Measurements from ENCODE around the gene SPOCK2.

- no peak for TF ChIP-seq CTCF (conservative IDR thresholded peaks at IDR 0.05; ENCODE audit: low read depth, low read length)
- no peak for TF ChIP-seq POLR2A (IDR thresholded peaks at IDR 0.05; ENCODE audit: low read depth, low read length)
These were observed 35.3 kb upstream of the SPOCK2 start for GRCh38 chr10:72123616-72124015.
